Loucy (cell line): Measurements from ENCODE around the gene EN2.

Experiments used
- H2AFZ ChIP-seq: fragments of 200-600 bp; sonication (generic); 2 replicates; pipeline ENCODE4 v1.6.0; 2016; ENCODE audit warnings: antibody characterized with exemption, mild to moderate bottlenecking, low read length, moderate library complexity
- H3F3A ChIP-seq: fragments of 200-600 bp; 2 replicates; pipeline ENCODE4 v1.6.0; 2016; ENCODE audit warnings: antibody characterized with exemption, low read depth, mild to moderate bottlenecking
- H3K27me3 ChIP-seq: fragments of 200-600 bp; sonication (generic); 2 replicates; pipeline ENCODE4 v1.6.1; 2014; ENCODE audit warnings: low read length, mild to moderate bottlenecking; ENCODE audit not compliant: insufficient read depth, poor library complexity, severe bottlenecking
- H3K36me3 ChIP-seq: fragments of 200-600 bp; sonication (generic); 2 replicates; pipeline ENCODE4 v1.6.1; 2016; ENCODE audit warnings: low read length; ENCODE audit not compliant: insufficient read depth
- H3K4me1 ChIP-seq: fragments of 200-600 bp; sonication (generic); 2 replicates; pipeline ENCODE4 v1.5.1; 2014; ENCODE audit warnings: low read length, mild to moderate bottlenecking; ENCODE audit not compliant: insufficient read depth, poor library complexity, severe bottlenecking
- H3K4me2 ChIP-seq: fragments of 200-600 bp; sonication (generic); 2 replicates; pipeline ENCODE4 v1.6.0; 2014; ENCODE audit warnings: antibody characterized with exemption, low read length, low read depth, mild to moderate bottlenecking; ENCODE audit not compliant: poor library complexity, severe bottlenecking
- H3K4me3 ChIP-seq: fragments of 200-600 bp; sonication (generic); 2 replicates; pipeline ENCODE4 v1.5.1; 2014; ENCODE audit warnings: low read length, mild to moderate bottlenecking, mixed read lengths; ENCODE audit not compliant: poor library complexity, severe bottlenecking
- H3K79me2 ChIP-seq: fragments of 200-600 bp; sonication (generic); 2 replicates; pipeline ENCODE4 v1.6.1; 2014; ENCODE audit warnings: low read length; ENCODE audit not compliant: insufficient read depth
- H3K9ac ChIP-seq: fragments of 200-600 bp; sonication (generic); 2 replicates; pipeline ENCODE4 v1.6.0; 2014; ENCODE audit warnings: mild to moderate bottlenecking, low read depth, low read length, moderate library complexity; ENCODE audit not compliant: poor library complexity, severe bottlenecking
- H3K9me2 ChIP-seq: fragments of 200-600 bp; sonication (generic); replicated peaks from 2 replicates; pipeline ENCODE4 v1.6.1; 2016; ENCODE audit warnings: low read depth, low read length, mixed read lengths
- H3K9me3 ChIP-seq: fragments of 200-600 bp; sonication (generic); 2 replicates; pipeline ENCODE4 v1.6.1; 2014; ENCODE audit warnings: mild to moderate bottlenecking, antibody characterized with exemption, low read length, low read depth; ENCODE audit not compliant: insufficient read depth
- H4K20me1 ChIP-seq: fragments of 200-600 bp; sonication (generic); 2 replicates; pipeline ENCODE4 v1.6.0; 2014; ENCODE audit warnings: antibody characterized with exemption, low read length, mild to moderate bottlenecking; ENCODE audit not compliant: insufficient read depth, poor library complexity, severe bottlenecking
- EZH2phosphoT487 ChIP-seq: fragments of 200-600 bp; IDR thresholded peaks from 2 replicates; pipeline ENCODE4 v1.6.1; 2018; ENCODE audit warnings: antibody characterized with exemption, mild to moderate bottlenecking, moderate library complexity, borderline replicate concordance
- TF ChIP-seq, protein P1 (sequence below): fragments of 200-600 bp; sonication (generic); conservative IDR thresholded peaks from 2 replicates; pipeline ENCODE4 v1.5.1; 2014; ENCODE audit warnings: mild to moderate bottlenecking, antibody characterized with exemption, low read length

EN2 gene

DNA sequence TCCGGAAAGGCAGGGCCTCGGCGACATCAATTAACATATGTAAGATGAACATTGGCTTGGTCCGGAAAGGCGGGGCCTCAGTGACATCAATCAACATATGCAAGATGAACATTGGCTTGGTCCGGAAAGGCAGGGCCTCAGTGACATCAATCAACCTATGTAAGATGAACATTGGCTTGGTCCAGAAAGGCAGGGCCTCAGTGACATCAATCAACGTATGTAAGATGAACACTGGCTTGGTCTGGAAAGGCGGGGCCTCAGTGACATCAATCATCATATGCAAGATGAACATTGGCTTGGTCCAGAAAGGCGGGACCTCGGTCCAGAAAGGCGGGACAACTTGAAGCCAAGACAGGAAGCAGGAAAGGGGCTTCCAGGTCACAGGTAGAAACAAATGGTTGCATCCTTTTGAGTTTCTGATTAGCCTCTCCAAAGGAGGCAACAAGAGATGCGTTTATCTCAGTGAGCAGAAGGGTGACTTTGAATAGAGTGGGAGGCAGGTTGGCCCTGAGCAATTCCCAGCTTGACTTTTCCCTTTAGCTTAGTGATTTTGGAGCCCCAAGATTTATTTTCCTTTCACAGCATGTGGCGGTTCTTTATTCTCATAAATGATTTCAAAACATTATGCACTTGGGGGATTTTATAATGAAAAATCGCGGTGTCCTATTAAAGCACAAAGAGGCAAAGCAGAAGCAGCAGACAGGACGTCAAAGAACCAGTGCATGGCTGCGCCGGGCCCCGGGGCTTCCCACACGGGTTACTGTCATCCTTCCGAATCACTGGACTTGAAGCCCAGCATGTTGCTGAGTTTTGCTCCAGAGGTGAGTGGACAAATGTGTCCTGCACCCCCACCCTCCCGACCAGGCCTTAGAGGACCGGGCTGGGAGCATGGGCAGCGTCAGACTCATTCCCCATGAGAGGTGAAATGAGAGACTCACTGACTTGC is 43.1 kb upstream of the EN2 start:
- Histone ChIP-seq H3F3A (no peaks in the 10 kb centered on the region), H3K9ac (no peak overlapping the region), H3K4me2 (no peak overlapping the region), H4K20me1 (no peaks in the 10 kb centered on the region), H3K27me3 (no peaks in the 10 kb centered on the region), H3K4me3 (no peak overlapping the region), H3K9me2 (no peaks in the 10 kb centered on the region), H3K4me1 (no peaks in the 10 kb centered on the region), H3K9me3 (no peaks in the 10 kb centered on the region), H3K36me3 (no peaks in the 10 kb centered on the region), H3K79me2 (no peaks in the 10 kb centered on the region), H2AFZ (no peak overlapping the region)
- TF ChIP-seq, protein P1, sequence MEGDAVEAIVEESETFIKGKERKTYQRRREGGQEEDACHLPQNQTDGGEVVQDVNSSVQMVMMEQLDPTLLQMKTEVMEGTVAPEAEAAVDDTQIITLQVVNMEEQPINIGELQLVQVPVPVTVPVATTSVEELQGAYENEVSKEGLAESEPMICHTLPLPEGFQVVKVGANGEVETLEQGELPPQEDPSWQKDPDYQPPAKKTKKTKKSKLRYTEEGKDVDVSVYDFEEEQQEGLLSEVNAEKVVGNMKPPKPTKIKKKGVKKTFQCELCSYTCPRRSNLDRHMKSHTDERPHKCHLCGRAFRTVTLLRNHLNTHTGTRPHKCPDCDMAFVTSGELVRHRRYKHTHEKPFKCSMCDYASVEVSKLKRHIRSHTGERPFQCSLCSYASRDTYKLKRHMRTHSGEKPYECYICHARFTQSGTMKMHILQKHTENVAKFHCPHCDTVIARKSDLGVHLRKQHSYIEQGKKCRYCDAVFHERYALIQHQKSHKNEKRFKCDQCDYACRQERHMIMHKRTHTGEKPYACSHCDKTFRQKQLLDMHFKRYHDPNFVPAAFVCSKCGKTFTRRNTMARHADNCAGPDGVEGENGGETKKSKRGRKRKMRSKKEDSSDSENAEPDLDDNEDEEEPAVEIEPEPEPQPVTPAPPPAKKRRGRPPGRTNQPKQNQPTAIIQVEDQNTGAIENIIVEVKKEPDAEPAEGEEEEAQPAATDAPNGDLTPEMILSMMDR = no peak
- TF ChIP-seq EZH2phosphoT487 = no peak

DNA sequence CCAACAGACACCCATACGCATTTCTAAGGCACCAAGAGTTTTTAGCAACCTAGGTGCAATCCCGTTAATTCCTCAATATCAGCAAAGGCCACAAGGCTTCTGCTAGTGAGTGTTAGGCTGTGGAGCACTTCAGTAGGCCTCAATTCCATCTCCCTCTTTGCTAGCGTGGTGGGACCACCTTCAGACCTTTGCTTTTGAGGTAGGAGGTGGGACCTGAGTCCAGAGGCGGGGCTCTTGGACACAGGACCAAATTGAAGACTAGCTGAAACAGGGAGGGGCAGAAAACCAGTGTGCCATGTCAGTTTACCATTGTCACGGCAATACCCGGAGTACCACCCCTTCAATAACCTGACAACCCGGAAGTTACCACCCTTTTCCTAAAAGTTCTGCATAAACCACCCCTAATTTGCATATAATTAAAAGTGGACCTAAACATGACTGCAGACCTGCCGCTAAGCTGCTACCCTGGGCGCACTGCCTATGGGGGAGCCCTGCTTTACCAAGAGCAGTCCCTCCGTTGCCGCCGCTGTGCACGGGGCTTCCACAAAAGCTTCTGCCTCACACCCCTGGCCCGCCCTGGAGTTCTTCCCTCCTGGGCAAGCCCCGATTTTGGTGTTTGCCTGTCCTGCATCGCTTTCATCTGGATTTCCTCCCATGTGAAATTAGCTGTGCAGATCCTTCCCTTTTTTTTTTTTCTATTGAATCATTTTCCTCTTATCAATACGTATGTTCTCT is 41.1 kb upstream of the EN2 start:
- Histone ChIP-seq H3K4me2 (no peak overlapping the region), H3K9me3 (no peaks in the 10 kb centered on the region), H2AFZ (no peak overlapping the region)

DNA sequence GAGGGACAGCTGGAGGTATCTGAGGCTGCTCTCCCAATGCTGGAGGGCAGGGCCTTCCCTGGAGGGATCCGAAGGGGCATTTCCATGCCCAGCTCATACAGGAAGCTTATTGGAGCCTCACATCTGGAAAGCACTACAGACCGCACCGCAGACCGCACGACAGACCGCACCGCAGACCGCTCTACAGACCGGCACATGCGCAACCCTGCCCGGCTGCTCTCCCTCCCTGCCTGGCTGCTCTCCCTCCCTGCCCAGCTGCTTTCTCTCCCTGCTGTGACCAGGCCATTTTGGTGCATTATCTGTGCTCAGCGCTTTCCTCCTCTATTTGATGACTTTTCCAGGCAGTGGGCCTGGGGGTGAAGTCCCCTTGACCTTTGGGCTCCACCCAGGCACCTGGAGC is 39.6 kb upstream of the EN2 start:
- H3K4me3 ChIP-seq = no peak overlapping the region
- H3K9ac ChIP-seq = no peak overlapping the region
- no peaks in the 10 kb centered on the region for H3F3A ChIP-seq
- H3K4me2 ChIP-seq = no peak overlapping the region
- H3K27me3 ChIP-seq = no peaks in the 10 kb centered on the region
- H3K79me2 ChIP-seq = no peaks in the 10 kb centered on the region
- H4K20me1 ChIP-seq = no peaks in the 10 kb centered on the region
- H2AFZ ChIP-seq = no peak overlapping the region
- H3K9me3 ChIP-seq = no peaks in the 10 kb centered on the region
- H3K9me2 ChIP-seq = no peaks in the 10 kb centered on the region
- H3K36me3 ChIP-seq = no peaks in the 10 kb centered on the region
- H3K4me1 ChIP-seq = no peaks in the 10 kb centered on the region
- TF ChIP-seq, protein P1 = no peak
- TF ChIP-seq EZH2phosphoT487 = no peak

More for the DNA sequence above, 41.1 kb upstream of the EN2 start:
- Histone ChIP-seq H3K4me3 (no peak overlapping the region), H4K20me1 (no peaks in the 10 kb centered on the region), H3K36me3 (no peaks in the 10 kb centered on the region), H3K9me2 (no peaks in the 10 kb centered on the region), H3K79me2 (no peaks in the 10 kb centered on the region), H3K4me1 (no peaks in the 10 kb centered on the region), H3F3A (no peaks in the 10 kb centered on the region), H3K9ac (no peak overlapping the region), H3K27me3 (no peaks in the 10 kb centered on the region)
- TF ChIP-seq, protein P1 = no peak
- no peak for TF ChIP-seq EZH2phosphoT487
